ENCODE results near the gene DBNL.

GRCh38 chr7:44101303-44101965 is 56.9 kb downstream of the DBNL start:
- TF ChIP-seq PKNOX1 (IDR thresholded peaks at IDR 0.05), result no peak
- TF ChIP-seq BHLHE40 (IDR thresholded peaks at IDR 0.05; ENCODE audit: borderline replicate concordance), result no peak
- TF ChIP-seq SP1 (IDR thresholded peaks at IDR 0.05), result no peak
- TF ChIP-seq FOXA1 (IDR thresholded peaks at IDR 0.05), result no peak
- TF ChIP-seq SUZ12 (IDR thresholded peaks at IDR 0.05), result no peak
- TF ChIP-seq TARDBP (IDR thresholded peaks at IDR 0.05), result no peak
- TF ChIP-seq ARNT (IDR thresholded peaks at IDR 0.05), result no peak
- no peak for TF ChIP-seq ZNF384 (IDR thresholded peaks at IDR 0.05)
- no peak for TF ChIP-seq LEF1 (IDR thresholded peaks at IDR 0.05; ENCODE audit: borderline replicate concordance)
- TF ChIP-seq FOXM1 (IDR thresholded peaks at IDR 0.05; ENCODE audit: borderline replicate concordance), result no peak
- TF ChIP-seq FOXK2 (IDR thresholded peaks at IDR 0.05), result no peak

Measured in HEK293T (cell line).